ENCODE results near the gene ADARB1.

- TF ChIP-seq, protein P1, sequence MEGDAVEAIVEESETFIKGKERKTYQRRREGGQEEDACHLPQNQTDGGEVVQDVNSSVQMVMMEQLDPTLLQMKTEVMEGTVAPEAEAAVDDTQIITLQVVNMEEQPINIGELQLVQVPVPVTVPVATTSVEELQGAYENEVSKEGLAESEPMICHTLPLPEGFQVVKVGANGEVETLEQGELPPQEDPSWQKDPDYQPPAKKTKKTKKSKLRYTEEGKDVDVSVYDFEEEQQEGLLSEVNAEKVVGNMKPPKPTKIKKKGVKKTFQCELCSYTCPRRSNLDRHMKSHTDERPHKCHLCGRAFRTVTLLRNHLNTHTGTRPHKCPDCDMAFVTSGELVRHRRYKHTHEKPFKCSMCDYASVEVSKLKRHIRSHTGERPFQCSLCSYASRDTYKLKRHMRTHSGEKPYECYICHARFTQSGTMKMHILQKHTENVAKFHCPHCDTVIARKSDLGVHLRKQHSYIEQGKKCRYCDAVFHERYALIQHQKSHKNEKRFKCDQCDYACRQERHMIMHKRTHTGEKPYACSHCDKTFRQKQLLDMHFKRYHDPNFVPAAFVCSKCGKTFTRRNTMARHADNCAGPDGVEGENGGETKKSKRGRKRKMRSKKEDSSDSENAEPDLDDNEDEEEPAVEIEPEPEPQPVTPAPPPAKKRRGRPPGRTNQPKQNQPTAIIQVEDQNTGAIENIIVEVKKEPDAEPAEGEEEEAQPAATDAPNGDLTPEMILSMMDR (optimal IDR thresholded peaks at IDR 0.05 in 1 of 3, IDR thresholded peaks at IDR 0.05 in 1 of 3, conservative IDR thresholded peaks at IDR 0.05 in 1 of 3; ENCODE audit: extremely low read depth in 1 of 3, insufficient read depth in 2 of 3, low read length in 3 of 3), result no peak
- no peak for TF ChIP-seq EZH2 (IDR thresholded peaks at IDR 0.05; ENCODE audit: low read length)
Observed at GRCh38 chr21:45041351-45041805, 33.0 kb upstream of the ADARB1 start.
